ENCODE results near the gene KCND3.

KCND3 gene

GRCh38 chr1:111737216-111738132 is 252.0 kb downstream of the KCND3 start:
- no peak for DNase-seq

DNA sequence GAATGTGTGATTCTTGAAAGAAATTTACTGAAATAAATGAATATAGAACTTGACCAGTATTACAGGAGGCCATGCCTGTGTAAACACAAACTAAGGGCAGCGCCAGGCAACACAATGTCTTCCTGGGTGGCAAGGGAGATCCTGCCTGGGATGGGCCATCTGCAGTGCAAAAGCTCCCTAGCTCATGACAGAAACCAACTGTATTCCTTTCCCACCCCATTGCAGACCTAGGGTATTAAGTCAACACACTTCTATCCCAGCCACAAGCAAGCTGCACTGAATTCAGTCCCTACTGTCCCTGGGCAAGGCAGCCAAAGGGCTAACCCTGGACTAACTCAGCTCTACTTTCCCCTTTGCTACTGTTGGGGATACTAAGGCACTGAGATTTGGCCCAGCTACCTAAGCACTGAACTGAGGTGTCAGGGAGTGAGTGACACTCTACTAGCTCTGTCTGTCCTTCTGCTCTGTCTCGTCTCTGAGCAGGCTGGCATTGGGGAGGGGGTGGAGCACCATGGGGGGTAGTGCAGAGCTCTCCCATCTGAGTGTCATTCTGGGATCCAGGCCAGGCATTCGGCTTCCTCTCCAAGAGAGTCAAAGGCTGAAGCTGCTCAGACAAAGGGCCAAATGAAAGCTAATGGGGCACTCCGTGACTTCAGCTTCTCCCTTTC is 252.8 kb downstream of the KCND3 start:
- no peak for DNase-seq

DNA sequence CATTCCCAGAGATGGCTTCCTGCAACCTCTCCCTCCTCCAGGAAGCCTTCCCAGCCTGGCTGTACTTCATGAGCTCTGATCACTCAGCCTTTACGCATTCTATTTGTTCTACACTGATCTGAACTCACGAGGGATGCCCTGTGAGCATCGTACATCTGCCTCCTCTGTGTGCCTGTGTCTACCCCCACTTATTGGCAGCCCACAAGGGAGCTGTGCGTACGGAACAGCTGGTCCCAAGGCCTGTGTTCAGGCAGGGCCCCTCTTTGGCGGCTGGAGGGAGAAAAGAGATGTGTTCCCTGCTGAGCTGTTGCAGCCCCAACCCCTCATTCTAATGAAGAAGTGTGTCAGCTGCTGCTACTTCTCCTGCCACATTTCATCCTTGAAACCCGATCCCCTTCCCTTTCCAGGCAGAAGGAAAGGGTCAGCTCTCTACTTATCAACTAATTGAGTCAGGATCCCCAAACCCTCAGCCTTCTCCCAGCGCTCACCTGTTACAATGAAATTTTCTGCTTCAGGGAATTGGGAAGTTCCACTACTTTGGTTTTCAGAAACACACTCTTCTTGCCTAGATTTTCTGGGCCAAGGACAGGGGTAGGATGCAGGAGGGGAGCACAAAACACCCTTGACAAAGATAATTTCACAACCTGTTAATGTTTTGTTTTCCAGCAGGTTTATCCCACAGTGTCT is 253.5 kb downstream of the KCND3 start:
- no peak for DNase-seq

DNA sequence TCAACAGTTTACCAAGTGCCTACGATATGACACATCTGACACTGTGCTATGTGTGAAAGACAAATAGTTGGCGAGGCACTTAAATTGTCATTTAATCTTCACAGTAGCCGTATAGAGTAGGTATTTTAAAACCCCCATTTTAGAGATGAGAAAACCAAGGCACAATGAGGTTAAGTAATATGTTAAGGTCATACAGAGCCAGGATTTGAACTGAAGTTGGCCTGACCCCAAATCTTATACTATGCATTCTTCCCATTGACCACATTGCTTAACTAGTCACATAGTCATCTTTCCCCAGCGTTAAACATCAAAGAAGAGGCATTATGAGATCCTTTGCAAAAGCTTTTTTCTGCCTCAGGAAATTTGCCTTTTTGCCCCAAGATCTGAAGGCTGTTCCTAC is 254.1 kb downstream of the KCND3 start:
- DNase-seq = no peak

- no peak for DNase-seq
Observed at GRCh38 chr1:111734856-111735255, 254.6 kb downstream of the KCND3 start.

DNA sequence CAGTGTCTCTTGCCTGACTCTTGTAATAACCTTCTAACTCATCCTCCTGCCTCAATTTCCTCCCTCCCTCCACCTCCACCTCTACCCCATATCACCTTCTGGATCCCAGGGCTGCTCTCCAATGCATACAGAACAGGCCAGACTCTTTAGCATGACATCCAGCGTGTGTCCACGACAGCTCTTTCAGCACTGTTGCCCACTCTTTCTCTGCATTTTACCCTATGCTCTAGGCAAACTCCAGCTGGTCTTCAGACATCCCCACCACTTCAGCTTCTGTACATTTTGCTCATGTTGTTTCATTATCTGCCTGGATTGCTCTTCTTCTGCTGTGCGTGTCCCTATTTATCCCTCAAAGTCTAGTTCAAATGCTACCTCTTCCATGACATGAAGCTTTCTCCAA is 255.0 kb downstream of the KCND3 start:
- DNase-seq = no peak

DNA sequence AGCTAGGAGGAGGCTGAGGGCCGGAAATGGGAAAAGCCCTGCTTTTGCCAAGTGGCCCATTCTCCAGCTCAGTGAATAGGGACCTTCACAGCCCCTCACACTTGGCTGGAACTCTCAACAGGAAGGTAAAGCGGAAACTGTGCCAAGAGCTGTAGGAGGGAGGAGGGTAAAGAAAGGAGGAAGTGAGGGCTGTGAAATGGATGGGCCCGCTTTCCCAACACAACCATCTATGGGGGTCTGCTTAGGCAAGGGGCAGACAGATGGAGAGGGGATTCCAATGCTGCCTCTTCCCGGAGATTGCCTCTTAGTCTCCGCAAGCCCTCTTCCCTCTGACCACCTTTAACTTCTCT is 255.5 kb downstream of the KCND3 start:
- no peak for DNase-seq

DNA sequence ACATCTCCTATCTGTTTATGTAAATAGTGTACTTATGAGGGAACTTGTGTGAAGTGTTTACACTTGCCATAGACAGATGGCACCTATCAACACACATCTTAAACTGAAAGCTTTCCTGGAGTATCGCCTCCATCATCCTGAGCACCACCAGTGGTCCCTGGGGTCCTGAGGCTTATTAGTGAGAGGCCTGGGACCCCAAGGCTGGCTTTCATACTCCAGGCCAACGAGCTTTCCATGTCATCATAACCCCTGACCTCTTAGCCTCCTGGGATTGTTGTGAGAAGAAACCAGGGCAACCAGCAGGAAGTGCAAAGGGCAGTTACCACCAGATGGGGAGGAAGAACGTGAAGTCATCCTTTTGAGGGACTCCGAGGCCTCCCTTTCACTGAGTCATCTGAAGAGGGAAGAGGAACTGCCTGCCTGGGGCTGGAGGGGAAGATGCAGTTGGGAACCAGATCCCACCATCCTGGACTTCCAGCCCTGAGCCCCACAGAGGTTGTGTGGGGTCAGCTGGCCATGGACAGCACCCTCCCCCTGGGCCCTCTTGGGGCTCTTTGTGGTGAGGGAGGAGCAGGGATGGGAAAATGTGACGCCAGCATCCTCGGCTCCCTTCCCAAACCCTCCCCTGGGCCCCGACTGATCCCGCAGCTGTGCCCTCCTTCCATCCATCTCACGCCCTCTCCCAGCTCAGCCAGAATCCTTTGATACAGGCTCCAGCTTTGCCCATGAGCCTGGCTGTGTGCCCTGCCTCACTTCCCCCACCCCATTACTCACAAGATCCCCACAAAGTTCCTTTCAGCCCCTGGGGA is 256.1 kb downstream of the KCND3 start:
- no peak for DNase-seq

GRCh38 chr1:111732718-111733117 is 256.8 kb downstream of the KCND3 start:
- no peak for DNase-seq

GRCh38 chr1:111731956-111732355 is 257.5 kb downstream of the KCND3 start:
- DNase-seq = no peak

- DNase-seq = no peak
Observed at GRCh38 chr1:111730706-111731105, 258.8 kb downstream of the KCND3 start.

- no peak for DNase-seq
Observed at GRCh38 chr1:111729946-111730681, 259.4 kb downstream of the KCND3 start.

GRCh38 chr1:111729271-111729921 is 260.1 kb downstream of the KCND3 start:
- DNase-seq = no peak

DNA sequence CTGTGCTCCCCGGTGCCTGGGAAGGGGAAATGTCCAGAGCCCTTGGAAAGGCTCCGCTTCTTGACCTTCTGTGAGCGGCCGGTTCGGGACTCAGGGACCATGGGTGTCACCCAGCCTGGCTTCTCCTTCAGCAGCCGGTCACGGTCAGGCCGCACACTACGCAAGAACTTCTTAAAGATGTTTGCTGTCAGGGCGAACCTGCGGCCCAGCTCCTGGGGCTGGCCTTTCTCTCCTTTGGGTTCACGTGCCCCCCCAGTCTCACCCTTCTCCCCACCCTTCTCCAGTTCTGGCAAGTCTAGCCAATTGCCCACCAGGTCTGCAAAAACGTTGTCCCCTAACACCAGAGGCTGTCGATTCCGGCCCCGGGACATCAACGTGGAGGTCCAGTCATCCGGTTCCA is 262.4 kb downstream of the KCND3 start:
- DNase-seq = no peak

GRCh38 chr1:111725192-111725591 is 264.3 kb downstream of the KCND3 start:
- DNase-seq = no peak

- DNase-seq = no peak
Observed at GRCh38 chr1:111723871-111724270, 265.6 kb downstream of the KCND3 start.

DNA sequence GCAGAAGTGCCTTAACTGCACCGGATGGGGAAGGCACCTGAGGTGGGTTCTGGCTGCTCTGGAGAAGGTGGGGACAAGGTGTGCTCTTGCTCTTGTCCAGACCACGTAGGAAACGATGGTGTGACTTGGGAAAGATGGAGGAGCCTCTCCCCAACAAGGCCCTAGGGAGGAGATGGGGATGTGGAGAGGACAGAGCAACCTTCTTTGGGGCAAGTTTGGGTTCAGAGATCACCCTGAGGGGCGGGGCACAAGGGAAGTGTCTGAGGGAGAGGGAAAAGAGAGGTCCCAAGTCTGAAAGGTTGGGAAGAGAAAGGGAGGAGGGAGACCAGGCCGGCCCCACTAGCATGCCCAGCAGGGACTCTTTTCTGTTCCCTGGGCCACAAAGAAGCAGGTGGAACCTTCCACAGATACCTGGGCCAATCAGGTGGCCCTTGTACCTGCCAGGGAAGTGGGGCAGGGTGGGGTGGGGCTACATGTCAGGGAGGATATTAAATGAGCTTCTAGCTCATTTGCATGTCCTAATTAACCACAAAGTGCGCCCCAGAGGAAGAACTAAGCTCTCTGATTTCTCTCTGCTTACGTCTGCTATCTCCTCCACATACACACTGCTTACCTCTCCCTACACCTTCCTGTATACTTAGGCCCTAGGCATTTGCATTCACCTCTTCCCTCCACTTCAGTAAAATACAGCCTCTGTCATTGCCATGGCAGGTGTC is 266.2 kb downstream of the KCND3 start:
- DNase-seq = no peak

DNA sequence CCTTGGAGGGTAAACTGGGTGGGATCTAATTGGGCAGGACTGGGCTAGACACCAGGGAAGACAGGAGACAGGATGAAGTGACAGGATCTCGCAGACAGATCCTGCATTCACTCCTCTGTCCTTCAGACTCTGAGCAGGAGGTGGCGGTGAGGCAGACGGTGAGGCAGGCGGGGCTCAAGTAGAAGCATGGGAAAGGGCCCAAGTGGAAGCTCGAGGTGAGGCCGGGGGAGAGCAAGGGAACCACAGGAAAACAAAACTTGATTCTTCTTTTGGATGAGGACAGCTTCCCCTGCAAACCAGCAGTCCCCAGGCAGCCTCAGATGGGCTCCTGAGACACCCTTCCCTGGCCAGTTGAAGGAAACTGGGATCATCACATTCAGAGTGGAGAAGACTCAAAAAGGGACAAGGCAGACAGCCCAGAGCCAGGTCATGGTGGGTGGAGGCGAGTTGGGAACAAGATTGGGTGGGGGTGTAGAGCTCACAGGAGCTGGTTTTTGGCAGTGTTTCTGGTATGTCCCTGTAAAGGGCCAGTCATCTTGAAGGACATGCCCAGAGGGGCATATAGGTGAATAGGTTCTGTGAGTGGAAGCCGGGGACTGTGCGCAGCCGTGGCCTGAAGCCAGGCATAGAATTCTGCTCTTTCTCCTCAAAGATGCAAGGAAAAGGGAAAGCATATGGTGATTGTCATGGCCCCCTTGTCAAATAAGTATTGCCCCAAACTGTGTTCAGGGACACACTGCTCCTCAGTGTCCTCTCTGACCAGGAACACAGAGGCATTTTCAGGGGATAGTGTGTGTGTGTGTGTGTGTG is 268.3 kb downstream of the KCND3 start:
- no peak for DNase-seq

Data from cortex of kidney (tissue), 1 donor.